HG03066 (cell line): Measurements from ENCODE around the gene C2.
"Not testable (repeated sequence)": the region's sequence is repeated elsewhere in the genome, so short reads cannot be mapped to it uniquely, and the experiment has no call there.

Experiments used
- ATAC-seq: cut with Tn5 transposase; IDR thresholded peaks from one replicate; pipeline ENCODE4 v1.9.1; 2021; ENCODE audit warnings: low read depth; ENCODE audit not compliant: unreplicated experiment

The C2 gene

GRCh38 chr6:31972709-31973350, 45.3 kb downstream of the C2 start:
- ATAC-seq, result no peak

GRCh38 chr6:31976065-31976464, 48.5 kb downstream of the C2 start:
- ATAC-seq, result not testable (repeated sequence)

GRCh38 chr6:31977816-31978431, 50.4 kb downstream of the C2 start:
- ATAC-seq, result no peak

- no peak for ATAC-seq
These were observed 51.3 kb downstream of the C2 start for GRCh38 chr6:31978831-31979230.

GRCh38 chr6:31979238-31979898, 51.9 kb downstream of the C2 start:
- no peak for ATAC-seq

- not testable (repeated sequence) for ATAC-seq
These were observed 52.8 kb downstream of the C2 start for GRCh38 chr6:31980195-31980876.

- not testable (repeated sequence) for ATAC-seq
These were observed 53.5 kb downstream of the C2 start for GRCh38 chr6:31980998-31981397.

GRCh38 chr6:31981744-31982143, 54.2 kb downstream of the C2 start, which contains the start of gene C4A:
Gene C4A, plus strand, starts transcription at chr6:31982057. Its CDS starts 51 bp downstream, at chr6:31982108.
- ATAC-seq, result not testable (repeated sequence)

GRCh38 chr6:31989363-31989762, 61.8 kb downstream of the C2 start:
- not testable (repeated sequence) for ATAC-seq

GRCh38 chr6:31994421-31994820, 66.9 kb downstream of the C2 start:
- not testable (repeated sequence) for ATAC-seq
